Tibial nerve (tissue), 4 donors: ENCODE results near the gene ALPP. TPM values are rescaled to one million over a fixed set of nuclear protein-coding genes. Genes with fewer than 3 reads are reported as not detected.

Experiments
- DNase-seq, 2 donors: peaks; one replicate each; pipeline ENCODE4 v3.0.0-alpha.2; 2019; ENCODE audit warnings: low spot score in 2 of 2
- H3K27ac ChIP-seq, 4 donors: fragments of 200-600 bp; sonication (generic) in 3 of 4; one replicate each; pipeline ENCODE4 v1.5.1; 2017 to 2019; ENCODE audit warnings: mild to moderate bottlenecking in 1 of 4
- H3K27me3 ChIP-seq, 2 donors: fragments of 200-600 bp; sonication (generic) in 1 of 2; one replicate each; pipeline versions ENCODE4 v1.5.1 to v1.6.0; 2017 to 2019
- H3K36me3 ChIP-seq, 3 donors: fragments of 200-600 bp; sonication (generic); one replicate each; pipeline ENCODE4 v1.5.1; 2018 to 2019
- H3K4me1 ChIP-seq, 4 donors: fragments of 200-600 bp; sonication (generic) in 3 of 4; one replicate each; pipeline ENCODE4 v1.5.1; 2017 to 2019
- H3K4me3 ChIP-seq, 4 donors: fragments of 200-600 bp; sonication (generic) in 3 of 4; one replicate each; pipeline ENCODE4 v1.5.1; 2017 to 2019; ENCODE audit warnings: mild to moderate bottlenecking in 1 of 4, moderate library complexity in 1 of 4
- H3K9me3 ChIP-seq, 4 donors: fragments of 200-600 bp; sonication (generic) in 3 of 4; one replicate each; pipeline ENCODE4 v1.5.1; 2017 to 2019
- EP300 ChIP-seq, 2 donors: sonication (generic); formaldehyde crosslinking; IDR thresholded peaks; one replicate each; pipeline ENCODE4 v1.6.1; 2017; ENCODE audit warnings: antibody characterized with exemption in 2 of 2, mild to moderate bottlenecking in 1 of 2
- POLR2A ChIP-seq, 2 donors: fragments of 450-650 bp; IDR thresholded peaks; one replicate each; pipeline ENCODE4 v1.6.1; 2017; ENCODE audit warnings: antibody characterized with exemption in 2 of 2, mild to moderate bottlenecking in 2 of 2, moderate library complexity in 2 of 2
- WGBS, 2 donors: methylation state at CpG; one replicate each; pipeline ENCODE4 v1.1.5; 2018; 5-methylcytosine and 5-hydroxymethylcytosine counted together
- total RNA-seq, 4 donors: library from RNA; depleted of rRNA; stranded (reverse); fragments of >200 nt; gene quantifications; one replicate each; pipeline ENCODE4 v1.1.0, GENCODE V29; 2016
- TF ChIP-seq, protein P1 (sequence below), 5 experiments: fragments of 200-600 bp in 3 of 5; fragments of 450-650 bp in 2 of 5; sonication (generic) in 3 of 5; IDR thresholded peaks; one replicate each; pipeline ENCODE4 v1.5.1; 2016 to 2019; ENCODE audit warnings: antibody characterized with exemption in 5 of 5, mild to moderate bottlenecking in 3 of 5, moderate library complexity in 2 of 5

Gene ALPP
- total RNA-seq, 4 donors from 2014 or later: not detected

DNA sequence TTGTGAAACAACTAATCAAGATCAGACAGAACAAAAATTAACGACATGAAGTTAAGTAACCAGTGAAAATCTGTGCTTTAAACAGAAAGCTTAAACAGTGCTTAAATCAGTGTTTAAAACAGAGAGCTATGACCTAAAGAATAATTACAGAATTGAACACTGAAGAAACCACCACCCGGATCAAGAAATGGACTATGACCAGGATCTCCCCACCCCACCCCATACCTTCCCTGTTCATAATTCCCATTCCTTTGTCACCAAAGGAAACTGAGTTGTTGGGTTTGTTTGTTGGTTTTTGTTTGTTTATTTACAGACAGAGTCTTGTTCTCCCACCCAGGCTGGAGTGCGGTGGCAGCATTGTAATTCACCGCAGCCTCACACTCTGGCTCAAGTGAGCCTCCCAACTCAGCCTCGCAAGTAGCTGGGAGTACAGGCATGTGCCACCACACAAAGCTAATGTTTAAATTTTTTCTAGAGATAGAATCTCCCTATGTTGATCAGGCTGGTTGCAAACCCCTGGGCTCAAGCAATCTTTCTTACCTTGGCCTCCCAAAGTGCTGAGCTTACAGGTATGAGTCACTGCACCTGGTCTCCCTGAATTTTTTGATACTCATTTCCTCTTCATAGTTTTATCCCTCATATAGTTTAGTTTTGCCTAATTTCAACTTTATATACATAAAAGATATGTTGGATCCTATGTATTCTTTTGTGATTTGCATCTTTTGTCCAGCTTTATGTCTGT is 19.9 kb downstream of the ALPP start:
- peaks cover 0 to 36% of the 10 kb centered on the region in 2 donors for H3K27me3 ChIP-seq
- no peak overlapping the region for H3K27ac ChIP-seq
- H3K36me3 ChIP-seq: no peaks in the 10 kb centered on the region
- no peak overlapping the region for H3K4me3 ChIP-seq
- TF ChIP-seq EP300 (IDR thresholded peaks at IDR 0.05): no peak
- TF ChIP-seq, protein P1, sequence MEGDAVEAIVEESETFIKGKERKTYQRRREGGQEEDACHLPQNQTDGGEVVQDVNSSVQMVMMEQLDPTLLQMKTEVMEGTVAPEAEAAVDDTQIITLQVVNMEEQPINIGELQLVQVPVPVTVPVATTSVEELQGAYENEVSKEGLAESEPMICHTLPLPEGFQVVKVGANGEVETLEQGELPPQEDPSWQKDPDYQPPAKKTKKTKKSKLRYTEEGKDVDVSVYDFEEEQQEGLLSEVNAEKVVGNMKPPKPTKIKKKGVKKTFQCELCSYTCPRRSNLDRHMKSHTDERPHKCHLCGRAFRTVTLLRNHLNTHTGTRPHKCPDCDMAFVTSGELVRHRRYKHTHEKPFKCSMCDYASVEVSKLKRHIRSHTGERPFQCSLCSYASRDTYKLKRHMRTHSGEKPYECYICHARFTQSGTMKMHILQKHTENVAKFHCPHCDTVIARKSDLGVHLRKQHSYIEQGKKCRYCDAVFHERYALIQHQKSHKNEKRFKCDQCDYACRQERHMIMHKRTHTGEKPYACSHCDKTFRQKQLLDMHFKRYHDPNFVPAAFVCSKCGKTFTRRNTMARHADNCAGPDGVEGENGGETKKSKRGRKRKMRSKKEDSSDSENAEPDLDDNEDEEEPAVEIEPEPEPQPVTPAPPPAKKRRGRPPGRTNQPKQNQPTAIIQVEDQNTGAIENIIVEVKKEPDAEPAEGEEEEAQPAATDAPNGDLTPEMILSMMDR (IDR thresholded peaks at IDR 0.05): no peak
- TF ChIP-seq POLR2A (IDR thresholded peaks at IDR 0.05): no peak
- 87 to 90% methylated on average over 5 of the region's 5 CpGs for WGBS, 2 donors
- no peak for DNase-seq
- no peaks in the 10 kb centered on the region for H3K4me1 ChIP-seq
- no peaks in the 10 kb centered on the region for H3K9me3 ChIP-seq

DNA sequence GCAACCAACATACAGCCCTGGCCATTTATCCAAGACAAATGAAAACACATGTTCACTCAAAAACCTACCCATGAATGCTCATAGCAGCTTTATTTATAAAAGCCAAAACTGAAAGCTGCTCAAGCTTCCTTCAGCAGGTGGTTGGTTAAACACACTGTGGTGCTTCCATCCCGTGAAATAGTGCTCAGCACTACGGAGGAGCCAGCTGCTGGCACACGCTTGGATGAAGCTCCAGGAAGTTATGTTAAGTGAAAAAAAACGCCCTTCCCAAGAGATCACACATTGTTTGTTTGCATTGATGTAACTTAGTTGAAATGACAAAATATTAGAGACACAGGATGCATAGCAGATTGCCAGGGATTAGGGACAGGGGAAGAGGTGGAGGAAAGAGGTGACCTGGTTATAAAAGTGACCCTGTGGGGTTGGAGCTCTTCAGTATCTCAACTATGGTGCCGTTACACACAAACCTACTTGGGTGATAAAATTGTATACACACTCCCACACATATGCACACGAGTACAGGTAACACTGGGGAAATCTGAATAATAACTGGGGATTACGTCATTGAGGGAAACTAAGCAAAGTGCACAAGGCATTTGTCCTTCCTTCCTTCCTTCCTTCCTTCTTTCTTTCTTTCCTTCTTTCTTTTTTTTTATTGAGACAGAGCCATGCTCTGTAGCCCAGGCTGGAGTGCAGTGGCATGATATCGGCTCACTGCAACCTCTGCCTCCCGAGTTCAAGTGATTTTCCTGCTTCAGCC is 21.9 kb downstream of the ALPP start:
- Histone ChIP-seq H3K27me3 (peaks cover 0 to 28% of the 10 kb centered on the region in 2 donors), H3K4me1 (no peaks in the 10 kb centered on the region), H3K4me3 (no peak overlapping the region), H3K27ac (no peak overlapping the region), H3K9me3 (no peaks in the 10 kb centered on the region), H3K36me3 (no peaks in the 10 kb centered on the region)
- TF ChIP-seq, protein P1 (IDR thresholded peaks at IDR 0.05): no peak
- no peak for TF ChIP-seq POLR2A (IDR thresholded peaks at IDR 0.05)
- TF ChIP-seq EP300 (IDR thresholded peaks at IDR 0.05): no peak
- 49 to 58% methylated on average over 9 of the region's 9 CpGs for WGBS, 2 donors
- DNase-seq: no peak

DNA sequence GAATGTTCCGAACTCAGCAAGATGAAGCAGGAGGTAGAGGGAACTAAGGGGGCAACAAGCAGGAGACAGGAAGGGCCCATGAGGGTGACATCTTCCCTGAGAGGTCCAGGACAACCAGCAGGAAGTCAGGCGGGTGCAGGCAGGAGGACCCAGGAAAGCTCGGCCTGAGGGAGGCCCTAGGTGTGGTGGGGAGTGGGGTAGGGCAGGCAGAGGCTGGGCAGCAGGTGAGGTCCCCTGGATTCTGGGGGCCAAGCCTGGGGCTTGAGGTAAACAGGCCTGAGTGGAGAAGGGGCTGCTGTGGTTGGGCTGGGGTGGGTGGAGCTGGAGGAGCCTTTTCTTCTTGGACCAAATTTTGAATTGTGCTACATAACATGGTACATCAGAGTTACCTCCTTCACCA is 24.0 kb downstream of the ALPP start:
- no peak for TF ChIP-seq POLR2A (IDR thresholded peaks at IDR 0.05)
- no peak for TF ChIP-seq EP300 (IDR thresholded peaks at IDR 0.05)
- TF ChIP-seq, protein P1 (IDR thresholded peaks at IDR 0.05): no peak
- no peaks in the 10 kb centered on the region for H3K36me3 ChIP-seq
- H3K4me3 ChIP-seq: no peak overlapping the region
- H3K4me1 ChIP-seq: no peaks in the 10 kb centered on the region
- 84 to 88% methylated on average over 3 of the region's 3 CpGs for WGBS, 2 donors
- DNase-seq: no peak
- no peaks in the 10 kb centered on the region for H3K9me3 ChIP-seq
- H3K27me3 ChIP-seq: peaks cover 0 to 21% of the 10 kb centered on the region in 2 donors
- no peak overlapping the region for H3K27ac ChIP-seq

DNA sequence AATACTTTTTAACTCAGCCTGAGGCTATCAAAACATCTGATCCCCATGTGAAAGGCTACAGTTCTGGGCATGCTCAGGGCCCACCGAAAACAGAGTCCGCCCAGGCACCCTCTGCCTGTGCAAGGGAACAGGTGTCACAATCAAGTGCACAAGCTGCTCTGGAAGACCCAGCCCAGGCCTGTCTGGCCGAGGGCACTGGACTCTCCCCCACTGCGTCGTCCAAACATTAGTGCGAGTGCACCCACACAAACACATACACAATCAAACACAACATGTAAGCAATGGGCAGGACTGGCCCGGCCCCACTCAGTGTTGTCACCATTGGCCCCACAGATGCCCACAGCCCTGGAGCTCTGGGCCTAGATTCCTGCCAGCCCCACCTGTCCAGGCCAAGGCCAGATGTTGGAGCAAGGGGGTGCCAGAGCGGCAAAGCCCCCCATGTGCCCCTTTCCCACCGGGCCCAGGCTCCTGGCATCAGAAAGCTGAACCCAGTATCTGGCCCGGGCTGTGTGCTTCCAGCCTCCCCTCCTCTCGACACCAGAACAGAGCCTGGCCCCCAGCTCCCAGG is 27.5 kb downstream of the ALPP start:
- WGBS, 2 donors: 84 to 89% methylated on average over 7 to 11 of the region's 11 CpGs
- Histone ChIP-seq H3K4me1 (no peaks in the 10 kb centered on the region), H3K27ac (no peak overlapping the region), H3K9me3 (no peaks in the 10 kb centered on the region), H3K4me3 (no peak overlapping the region), H3K27me3 (peaks cover 0 to 11% of the 10 kb centered on the region in 2 donors), H3K36me3 (no peaks in the 10 kb centered on the region)
- TF ChIP-seq POLR2A (IDR thresholded peaks at IDR 0.05) (no peak), EP300 (IDR thresholded peaks at IDR 0.05) (no peak)
- TF ChIP-seq, protein P1 (IDR thresholded peaks at IDR 0.05): no peak
- no peak for DNase-seq
